NT2/D1 (cell line): Measurements from ENCODE around the gene ZNF346.

Source experiments
- DNase-seq: peaks from one replicate; pipeline ENCODE4 v3.0.0-alpha.2; 2011; ENCODE audit warnings: low read depth, low spot score
- H3K27me3 ChIP-seq: 2 replicates; pipeline ENCODE4 v1.6.0; 2011; ENCODE audit warnings: mild to moderate bottlenecking; ENCODE audit not compliant: insufficient read length, insufficient read depth
- H3K36me3 ChIP-seq: 2 replicates; pipeline ENCODE4 v1.6.1; 2011; ENCODE audit warnings: mild to moderate bottlenecking, low read length, mixed read lengths; ENCODE audit not compliant: insufficient read depth, insufficient read length
- H3K4me1 ChIP-seq: 2 replicates; pipeline ENCODE4 v1.5.1; 2011; ENCODE audit not compliant: insufficient read depth, insufficient read length
- H3K4me3 ChIP-seq: 2 replicates; pipeline ENCODE4 v1.5.1; 2011; ENCODE audit warnings: low read depth; ENCODE audit not compliant: insufficient read length
- H3K9ac ChIP-seq: 2 replicates; pipeline ENCODE4 v1.6.0; 2011; ENCODE audit warnings: low read depth; ENCODE audit not compliant: insufficient read length
- H3K9me3 ChIP-seq: 2 replicates; pipeline ENCODE4 v1.5.1; 2011; ENCODE audit warnings: mild to moderate bottlenecking, low read length; ENCODE audit not compliant: insufficient read depth
- SUZ12 ChIP-seq: IDR thresholded peaks from 2 replicates; pipeline ENCODE4 v1.6.1; 2011; ENCODE audit not compliant: insufficient read length, insufficient read depth; ENCODE audit errors: extremely low read depth
- YY1 ChIP-seq: IDR thresholded peaks from 2 replicates; pipeline ENCODE4 v1.6.1; 2011; ENCODE audit not compliant: insufficient read length, insufficient read depth
- ZNF274 ChIP-seq: IDR thresholded peaks from 2 replicates; pipeline ENCODE4 v1.6.1; 2011; ENCODE audit warnings: mild to moderate bottlenecking, low read depth, low read length

Gene ZNF346

GRCh38 chr5:177103523-177104253 is 81.2 kb downstream of the ZNF346 start:
- no peaks in the 10 kb centered on the region for H3K36me3 ChIP-seq
- no peaks in the 10 kb centered on the region for H3K9me3 ChIP-seq
- H3K9ac ChIP-seq = no peak overlapping the region
- peaks cover 9% of the 10 kb centered on the region for H3K4me1 ChIP-seq
- no peak overlapping the region for H3K4me3 ChIP-seq
- no peaks in the 10 kb centered on the region for H3K27me3 ChIP-seq
- TF ChIP-seq SUZ12 (no peak), YY1 (no peak), ZNF274 (no peak)
- DNase-seq = no peak

GRCh38 chr5:177105691-177106476 is 83.4 kb downstream of the ZNF346 start:
- no peak overlapping the region for H3K4me3 ChIP-seq
- H3K9ac ChIP-seq = no peak overlapping the region
- TF ChIP-seq ZNF274 (no peak), SUZ12 (no peak), YY1 (no peak)
- H3K36me3 ChIP-seq = no peaks in the 10 kb centered on the region
- H3K27me3 ChIP-seq = no peaks in the 10 kb centered on the region
- no peaks in the 10 kb centered on the region for H3K9me3 ChIP-seq
- H3K4me1 ChIP-seq = peaks cover 2% of the 10 kb centered on the region
- DNase-seq = no peak

GRCh38 chr5:177107159-177107558 is 84.7 kb downstream of the ZNF346 start:
- no peak for DNase-seq
- H3K36me3 ChIP-seq = no peaks in the 10 kb centered on the region
- H3K9ac ChIP-seq = no peak overlapping the region
- no peak overlapping the region for H3K4me3 ChIP-seq
- H3K27me3 ChIP-seq = no peaks in the 10 kb centered on the region
- TF ChIP-seq ZNF274 (no peak), SUZ12 (no peak), YY1 (no peak)
- H3K4me1 ChIP-seq = peaks cover 2% of the 10 kb centered on the region
- no peaks in the 10 kb centered on the region for H3K9me3 ChIP-seq

- Histone ChIP-seq H3K27me3 (no peaks in the 10 kb centered on the region), H3K9ac (no peak overlapping the region), H3K9me3 (no peaks in the 10 kb centered on the region), H3K4me1 (peaks cover 2% of the 10 kb centered on the region), H3K4me3 (no peak overlapping the region), H3K36me3 (no peaks in the 10 kb centered on the region)
- TF ChIP-seq SUZ12 (no peak), ZNF274 (no peak), YY1 (no peak)
- no peak for DNase-seq
Measured at GRCh38 chr5:177109810-177110209, 87.3 kb downstream of the ZNF346 start.

GRCh38 chr5:177111720-177112394 is 89.4 kb downstream of the ZNF346 start:
- Histone ChIP-seq H3K27me3 (no peaks in the 10 kb centered on the region), H3K4me1 (peaks cover 2% of the 10 kb centered on the region), H3K9ac (no peak overlapping the region), H3K4me3 (no peak overlapping the region), H3K36me3 (no peaks in the 10 kb centered on the region), H3K9me3 (no peaks in the 10 kb centered on the region)
- peak; percentile 63 for DNase-seq
- TF ChIP-seq SUZ12 = no peak
- no peak for TF ChIP-seq YY1
- no peak for TF ChIP-seq ZNF274

- no peak for DNase-seq
- H3K4me1 ChIP-seq = no peaks in the 10 kb centered on the region
- H3K27me3 ChIP-seq = no peaks in the 10 kb centered on the region
- TF ChIP-seq ZNF274 (no peak), SUZ12 (no peak), YY1 (no peak)
- no peak overlapping the region for H3K9ac ChIP-seq
- no peaks in the 10 kb centered on the region for H3K9me3 ChIP-seq
- no peak overlapping the region for H3K4me3 ChIP-seq
- H3K36me3 ChIP-seq = no peaks in the 10 kb centered on the region
Measured at GRCh38 chr5:177112589-177113220, 90.2 kb downstream of the ZNF346 start.
